NCI-H345 (cell line): ENCODE measurements around the gene JAML.

Experiments
- DNase-seq: peaks from one replicate; lab custom pipeline; 2025; lab: John Stamatoyannopoulos, UW

Gene JAML

DNA sequence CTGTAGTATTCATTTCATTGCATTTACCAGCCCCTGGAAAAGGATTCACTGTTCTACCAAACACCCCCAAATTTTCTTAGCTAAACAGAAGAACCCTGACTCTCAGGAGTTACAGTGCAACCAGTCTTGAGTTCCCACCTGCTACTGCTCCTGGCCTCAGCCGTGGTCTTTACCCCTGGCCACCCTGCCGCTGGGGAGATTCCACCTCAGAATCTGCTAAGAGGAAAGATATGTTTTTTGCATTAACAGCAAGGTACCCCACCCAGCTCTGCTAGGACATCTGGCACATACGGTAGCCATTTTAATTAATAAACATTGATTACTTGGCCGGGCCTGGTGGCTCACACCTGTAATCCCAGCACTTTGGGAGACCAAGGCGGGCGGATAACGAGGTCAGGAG is 9.0 kb downstream of the JAML start:
- no peak for DNase-seq

- no peak for DNase-seq
Observed at GRCh38 chr11:118215262-118215661, 9.5 kb downstream of the JAML start.

- no peak for DNase-seq
Observed at GRCh38 chr11:118214210-118214914, 10.4 kb downstream of the JAML start.

GRCh38 chr11:118213781-118214180 is 11.0 kb downstream of the JAML start:
- no peak for DNase-seq

GRCh38 chr11:118213201-118213600 is 11.6 kb downstream of the JAML start:
- DNase-seq: no peak

DNA sequence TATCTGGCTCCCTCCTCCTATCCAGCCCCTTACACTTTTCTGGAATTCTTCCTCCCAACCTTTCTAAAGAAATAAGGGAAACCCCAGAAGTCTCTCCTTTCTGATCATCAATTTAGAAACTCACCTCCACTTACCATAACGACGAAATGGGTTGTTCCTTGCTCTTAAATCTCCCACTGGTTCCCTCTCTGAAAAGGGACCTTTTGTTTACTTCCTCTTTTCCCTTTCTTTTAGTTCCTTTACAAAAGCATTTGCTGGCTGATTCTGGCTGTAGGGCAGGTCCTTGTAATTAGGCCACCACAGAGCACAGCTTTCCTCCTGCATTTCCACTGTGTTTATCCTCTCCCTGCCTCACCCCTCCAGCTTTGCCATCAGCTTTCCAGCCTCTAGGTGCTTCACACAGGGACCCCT is 12.0 kb downstream of the JAML start:
- DNase-seq: no peak

GRCh38 chr11:118212131-118212725 is 12.6 kb downstream of the JAML start:
- no peak for DNase-seq

DNA sequence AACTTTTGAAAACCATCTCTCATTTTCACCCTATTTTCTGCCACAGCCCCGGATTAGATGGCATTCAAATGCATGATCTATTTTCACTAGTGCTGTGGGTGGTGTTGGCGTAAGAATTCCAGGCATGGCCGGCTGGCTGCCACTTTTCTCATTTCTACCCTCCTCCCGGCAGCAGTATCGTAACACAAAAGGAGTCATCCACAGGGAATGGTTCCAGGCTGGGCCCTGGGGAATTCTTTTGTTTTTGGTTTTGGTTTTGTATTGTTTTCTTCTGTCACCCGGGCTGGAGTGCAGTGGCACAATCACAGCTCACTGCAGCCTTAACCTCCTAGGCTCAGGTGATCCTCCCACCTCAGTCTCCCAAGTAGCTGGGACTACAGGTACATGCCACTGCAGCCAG is 13.8 kb downstream of the JAML start:
- DNase-seq: peak; percentile 46

- no peak for DNase-seq
Observed at GRCh38 chr11:118210323-118210722, 14.5 kb downstream of the JAML start.

DNA sequence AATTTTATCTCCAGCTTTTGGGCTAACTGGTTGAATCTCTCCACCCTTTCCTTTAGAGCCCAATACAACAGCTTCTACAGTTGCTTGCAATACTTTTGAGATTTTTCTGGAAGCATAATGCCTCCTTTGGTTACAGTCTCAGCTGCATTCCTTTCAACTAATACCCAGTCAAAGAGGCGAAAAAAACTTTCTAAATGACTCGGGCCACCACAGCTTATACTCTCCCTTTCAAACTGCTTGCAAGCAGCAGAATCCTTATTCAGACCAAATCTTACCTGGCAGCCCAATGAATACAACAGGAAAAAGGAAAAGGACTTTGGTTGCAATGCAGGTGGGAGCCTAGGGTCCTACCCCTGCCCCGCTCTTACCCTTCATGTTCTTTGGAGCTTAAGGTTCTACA is 15.8 kb downstream of the JAML start:
- DNase-seq: no peak

DNA sequence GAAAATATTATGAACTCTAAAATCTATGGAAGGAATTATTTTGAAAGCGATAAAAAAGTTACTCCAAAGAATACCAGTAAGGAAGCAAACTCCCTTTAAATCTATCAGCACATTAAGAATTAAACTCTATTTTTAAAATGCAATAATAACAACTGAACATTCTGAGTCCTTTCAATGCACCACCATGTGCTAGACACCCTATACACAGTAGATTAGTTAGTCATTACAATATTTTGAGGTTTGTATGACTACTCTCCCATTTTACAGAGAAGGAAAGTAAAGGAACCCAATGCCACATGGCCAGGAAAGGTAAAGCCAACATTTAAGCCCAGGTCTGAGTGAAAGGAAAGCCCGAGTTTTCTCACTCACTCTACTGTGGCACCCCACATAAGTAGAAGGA is 17.7 kb downstream of the JAML start:
- DNase-seq: no peak

DNA sequence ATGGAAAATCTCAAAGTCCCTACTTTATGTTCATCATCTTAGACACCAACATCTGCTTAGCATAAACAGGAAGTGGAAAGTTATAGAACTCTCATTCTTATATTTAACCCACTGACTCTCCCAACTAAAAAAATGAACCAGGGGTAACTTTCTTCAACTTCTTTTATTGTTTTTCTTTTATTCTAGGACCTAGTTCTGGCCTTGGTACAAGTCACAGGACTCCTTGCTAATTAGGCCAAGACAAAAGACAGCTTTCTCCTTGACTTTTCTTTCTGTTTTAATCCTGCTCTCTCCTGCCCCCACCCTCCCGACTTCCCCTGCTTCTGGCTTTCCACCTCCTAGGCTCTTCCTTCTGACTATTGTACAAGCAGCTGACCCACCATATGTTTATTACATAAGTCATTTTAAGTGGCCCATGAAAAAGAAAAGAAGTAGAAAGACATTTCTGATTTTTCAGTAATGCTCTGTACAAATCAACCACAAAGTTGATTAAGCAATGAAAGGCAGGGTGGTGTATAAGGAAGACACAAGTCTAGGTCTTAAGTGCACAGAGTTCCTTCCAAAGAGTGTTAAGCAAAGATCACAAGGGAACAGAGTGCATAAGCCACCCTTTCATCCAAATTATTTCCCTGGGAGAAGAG is 18.3 kb downstream of the JAML start:
- no peak for DNase-seq

- no peak for DNase-seq
Observed at GRCh38 chr11:118205606-118206378, 19.0 kb downstream of the JAML start.

GRCh38 chr11:118202599-118203422 is 22.0 kb downstream of the JAML start:
- DNase-seq: no peak

- DNase-seq: no peak
Observed at GRCh38 chr11:118201966-118202365, 22.8 kb downstream of the JAML start.

- no peak for DNase-seq
Observed at GRCh38 chr11:118200901-118201680, 23.7 kb downstream of the JAML start.

GRCh38 chr11:118200497-118200896 is 24.3 kb downstream of the JAML start:
- no peak for DNase-seq

- no peak for DNase-seq
Observed at GRCh38 chr11:118199135-118199534, 25.7 kb downstream of the JAML start.

GRCh38 chr11:118198370-118198769 is 26.4 kb downstream of the JAML start:
- DNase-seq: peak; percentile 68

DNA sequence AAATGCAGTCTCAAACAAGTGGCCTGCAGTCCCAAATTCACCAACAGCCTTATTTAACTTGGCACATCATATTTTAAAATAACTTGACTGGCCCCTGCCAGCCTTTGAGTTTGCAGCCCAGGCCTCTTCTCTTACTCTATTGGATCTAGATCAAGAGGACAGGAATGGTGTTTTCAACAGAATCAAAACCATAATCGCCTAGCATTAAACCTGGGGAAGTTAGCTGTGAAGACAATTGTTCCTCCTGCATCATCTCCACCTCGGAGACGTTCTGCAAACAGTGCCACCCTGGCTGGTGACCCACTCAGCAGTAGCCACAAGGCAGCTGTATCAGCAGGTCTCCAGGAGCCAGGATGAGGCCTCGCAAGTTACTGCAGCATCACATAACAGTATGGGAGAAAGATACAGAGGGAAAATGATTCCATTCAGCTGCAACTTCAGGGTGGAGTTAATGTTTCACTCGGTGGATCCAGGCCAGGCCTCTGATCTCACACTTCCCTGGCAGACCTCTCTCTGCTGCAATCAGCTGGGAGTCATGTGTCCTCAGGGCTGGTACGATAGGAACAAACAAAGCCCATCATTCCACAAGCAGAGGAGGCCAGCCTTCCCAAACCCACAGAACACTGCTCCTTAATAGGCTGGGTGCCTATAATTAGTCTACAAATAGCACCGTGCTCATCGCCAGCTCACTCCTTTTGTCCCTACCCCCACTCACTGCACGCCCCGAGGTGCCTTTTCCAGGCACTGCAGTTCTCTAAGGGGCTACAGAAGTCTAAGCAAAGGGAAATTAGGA is 29.8 kb downstream of the JAML start:
- DNase-seq: peak; percentile 33
